Fibroblast of lung (primary cell): Measurements from ENCODE around the gene TLR10. TPM values are rescaled to one million over a fixed set of nuclear protein-coding genes. Genes with fewer than 3 reads are reported as not detected.
A peak's percentile ranks its signal among the peaks of the same experiment; 100 is the strongest.

Experiments used
- DNase-seq, 2 donors: peaks; one replicate each; pipeline versions ENCODE4 v3.0.0 to v3.0.0-alpha.2; 2010; ENCODE audit warnings: low read depth in 2 of 2
- H2AFZ ChIP-seq: 2 replicates; pipeline ENCODE4 v1.5.1; 2012; ENCODE audit warnings: low read length, control low read depth, inconsistent platforms
- H3K27ac ChIP-seq: 2 replicates; pipeline ENCODE4 v1.5.1; 2011; ENCODE audit warnings: low read length, control low read depth; ENCODE audit not compliant: insufficient read depth
- H3K27me3 ChIP-seq: 2 replicates; pipeline ENCODE4 v1.5.1; 2011; ENCODE audit warnings: mild to moderate bottlenecking, low read length; ENCODE audit not compliant: control insufficient read depth, insufficient read depth
- H3K36me3 ChIP-seq: 2 replicates; pipeline ENCODE4 v1.5.1; 2011; ENCODE audit warnings: low read length; ENCODE audit not compliant: control insufficient read depth, insufficient read depth
- H3K4me1 ChIP-seq: 2 replicates; pipeline ENCODE4 v1.5.1; 2011; ENCODE audit warnings: low read length; ENCODE audit not compliant: control insufficient read depth, insufficient read depth; ENCODE audit errors: extremely low read depth
- H3K4me2 ChIP-seq: 2 replicates; pipeline ENCODE4 v1.5.1; 2011; ENCODE audit warnings: low read length, control low read depth; ENCODE audit not compliant: insufficient read depth; ENCODE audit errors: extremely low read depth
- H3K4me3 ChIP-seq, 4 experiments: fragments of 200-600 bp in 1 of 4; sonication (generic) in 1 of 4; replicated peaks in 1 of 4; 2 replicates each; pipeline ENCODE4 v1.5.1; 2011 to 2016; ENCODE audit warnings: low read length in 4 of 4, low read depth in 3 of 4, mild to moderate bottlenecking in 3 of 4, control low read depth in 2 of 4, inconsistent platforms in 1 of 4, mixed read lengths in 1 of 4; ENCODE audit not compliant: insufficient read depth in 1 of 4; ENCODE audit errors: control extremely low read depth in 1 of 4
- H3K79me2 ChIP-seq: 2 replicates; pipeline ENCODE4 v1.5.1; 2012; ENCODE audit warnings: mild to moderate bottlenecking, low read length, inconsistent platforms; ENCODE audit not compliant: control insufficient read depth, insufficient read depth
- H3K9ac ChIP-seq: 2 replicates; pipeline ENCODE4 v1.5.1; 2011; ENCODE audit warnings: mild to moderate bottlenecking, low read length, control low read depth; ENCODE audit not compliant: insufficient read depth
- H3K9me3 ChIP-seq: 2 replicates; pipeline ENCODE4 v1.5.1; 2012; ENCODE audit warnings: low read depth, low read length; ENCODE audit not compliant: control insufficient read depth, insufficient read depth
- H4K20me1 ChIP-seq: 2 replicates; pipeline ENCODE4 v1.5.1; 2011; ENCODE audit warnings: low read length; ENCODE audit not compliant: control insufficient read depth, insufficient read depth; ENCODE audit errors: extremely low read depth
- CTCF ChIP-seq, 2 donors: IDR thresholded peaks in 1 of 2; conservative IDR thresholded peaks in 1 of 2; 1 replicate in 1 of 2; 2 replicates in 1 of 2; pipeline ENCODE4 v1.5.1; 2011 to 2012; ENCODE audit warnings: low read length in 2 of 2, control low read depth in 1 of 2, inconsistent platforms in 1 of 2, low read depth in 1 of 2, mild to moderate bottlenecking in 1 of 2
- EZH2 ChIP-seq: IDR thresholded peaks from 2 replicates; pipeline ENCODE4 v1.5.1; 2012; ENCODE audit warnings: low read length, control low read depth, mild to moderate bottlenecking; ENCODE audit errors: missing control alignments
- polyA plus RNA-seq, 2 donors: library from polyadenylated mRNA; depleted of rRNA in 1 of 2; stranded (reverse) in 1 of 2; unstranded in 1 of 2; fragments of >200 nt; gene quantifications; 2 replicates each; pipeline ENCODE4 v1.2.1, GENCODE V29; 2011 to 2012; ENCODE audit warnings: missing spikeins in 1 of 2
- total RNA-seq: library from RNA; depleted of rRNA; stranded (reverse); fragments of >200 nt; gene quantifications from 2 replicates; pipeline ENCODE4 v1.2.1, GENCODE V29; 2014

The TLR10 gene
- total and polyA plus RNA-seq, 2 donors (not counting 1 experiment from before 2014, with no cell fraction given), result not detected

- no peaks in the 10 kb centered on the region for H3K79me2 ChIP-seq
- H4K20me1 ChIP-seq, result no peaks in the 10 kb centered on the region
- H3K4me2 ChIP-seq, result no peak overlapping the region
- no peaks in the 10 kb centered on the region for H3K4me1 ChIP-seq
- TF ChIP-seq EZH2 (no peak), CTCF (conservative IDR thresholded peaks at IDR 0.05 in 1 of 2, IDR thresholded peaks at IDR 0.05 in 1 of 2; ENCODE audit: low read depth in 1 of 2, low read length in 2 of 2) (no peak)
- no peak for DNase-seq
- no peak overlapping the region for H3K4me3 ChIP-seq
- no peaks in the 10 kb centered on the region for H3K36me3 ChIP-seq
- H3K9ac ChIP-seq, result no peak overlapping the region
- H3K9me3 ChIP-seq, result no peaks in the 10 kb centered on the region
- H3K27ac ChIP-seq, result no peak overlapping the region
- no peak overlapping the region for H2AFZ ChIP-seq
- no peaks in the 10 kb centered on the region for H3K27me3 ChIP-seq
These were observed 1.4 kb upstream of the TLR10 start for GRCh38 chr4:38784141-38784540.

DNA sequence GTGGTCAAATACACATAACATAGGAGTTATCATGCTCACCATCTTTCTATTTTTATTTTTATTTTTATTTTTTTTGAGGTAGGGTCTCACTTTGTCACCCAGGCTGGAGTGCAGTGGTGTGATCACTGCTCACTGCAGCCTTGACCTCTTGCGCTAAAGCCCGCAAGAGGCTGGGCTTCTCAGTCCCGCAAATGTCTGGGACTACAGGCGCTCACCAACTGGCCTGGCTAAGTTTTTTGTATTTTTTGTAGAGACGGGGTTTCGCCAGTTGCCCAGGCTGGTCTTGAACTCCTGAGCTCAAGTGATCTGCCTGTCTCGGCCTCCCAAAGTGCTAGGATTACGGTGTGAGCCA, 295 bp upstream of the TLR10 start:
- Histone ChIP-seq H3K4me3 (no peak overlapping the region), H3K27me3 (peaks cover 3% of the 10 kb centered on the region), H2AFZ (no peak overlapping the region), H3K36me3 (no peaks in the 10 kb centered on the region), H3K4me1 (no peaks in the 10 kb centered on the region), H3K27ac (no peak overlapping the region), H3K9ac (no peak overlapping the region), H3K79me2 (no peaks in the 10 kb centered on the region), H3K4me2 (no peak overlapping the region), H3K9me3 (no peaks in the 10 kb centered on the region), H4K20me1 (no peaks in the 10 kb centered on the region)
- TF ChIP-seq EZH2, result no peak
- TF ChIP-seq CTCF (conservative IDR thresholded peaks at IDR 0.05 in 1 of 2, IDR thresholded peaks at IDR 0.05 in 1 of 2; ENCODE audit: low read depth in 1 of 2, low read length in 2 of 2), result peak in 1 of 2 donors; percentile 2
- no peak for DNase-seq

DNA sequence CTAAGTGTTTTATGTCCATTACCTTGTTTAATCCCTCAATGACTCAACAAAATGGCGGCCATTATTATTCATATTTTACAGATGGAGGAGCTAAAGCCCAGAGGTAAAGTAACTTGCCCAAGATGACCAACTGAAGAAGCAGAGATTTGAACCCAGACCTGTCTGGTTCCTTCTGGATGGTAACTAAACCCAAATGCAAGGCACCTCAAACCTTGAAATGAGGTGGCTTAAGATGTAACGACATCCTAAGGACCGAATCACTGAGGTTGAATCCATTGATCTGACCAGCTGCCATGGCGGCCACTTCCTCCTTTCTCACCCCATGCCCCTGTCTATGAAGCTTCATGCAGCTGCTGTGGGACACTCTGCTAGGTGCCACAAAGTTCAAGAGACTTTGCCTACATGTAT, 932 bp downstream of the TLR10 start:
- Histone ChIP-seq H3K36me3 (no peaks in the 10 kb centered on the region), H2AFZ (no peak overlapping the region), H3K4me2 (no peak overlapping the region), H3K79me2 (no peaks in the 10 kb centered on the region), H3K27me3 (peaks cover 3% of the 10 kb centered on the region), H3K9me3 (no peaks in the 10 kb centered on the region), H4K20me1 (no peaks in the 10 kb centered on the region), H3K9ac (no peak overlapping the region), H3K27ac (no peak overlapping the region), H3K4me3 (no peak overlapping the region), H3K4me1 (no peaks in the 10 kb centered on the region)
- TF ChIP-seq EZH2, result no peak
- no peak for TF ChIP-seq CTCF (conservative IDR thresholded peaks at IDR 0.05 in 1 of 2, IDR thresholded peaks at IDR 0.05 in 1 of 2; ENCODE audit: low read depth in 1 of 2, low read length in 2 of 2)
- no peak for DNase-seq
